ENCODE data around the gene KCNQ1OT1. TPM values are rescaled to one million over a fixed set of nuclear protein-coding genes. Genes with fewer than 3 reads are reported as not detected.

Gene KCNQ1OT1
- total RNA-seq, 1 experiment from 2014 or later = 1.3 TPM

- no peak for TF ChIP-seq CTCF (IDR thresholded peaks at IDR 0.05; ENCODE audit: unreplicated experiment)
- Mint-ChIP-seq H3K4me3 (ENCODE audit: unreplicated experiment) (no peak overlapping the region), H3K4me1 (ENCODE audit: insufficient read depth, unreplicated experiment) (no peaks in the 10 kb centered on the region), H3K27me3 (ENCODE audit: insufficient read depth, unreplicated experiment) (no peaks in the 10 kb centered on the region), H3K27ac (ENCODE audit: low read depth, unreplicated experiment) (no peak overlapping the region), H3K36me3 (ENCODE audit: insufficient read depth, unreplicated experiment) (no peaks in the 10 kb centered on the region), H3K9me3 (ENCODE audit: unreplicated experiment) (no peaks in the 10 kb centered on the region)
- no TSS peak for BruUV-seq (replicated peaks)
- intact Hi-C loops (cut with micrococcal nuclease) = no loop called here
- DNase-seq (ENCODE audit: unreplicated experiment) = no peak
- ChIA-PET CTCF (no interaction called here), POLR2A (no interaction called here)
Observed at GRCh38 chr11:2570841-2571597, 128.8 kb downstream of the KCNQ1OT1 start.

GRCh38 chr11:2570211-2570811, 129.5 kb downstream of the KCNQ1OT1 start:
- no peaks in the 10 kb centered on the region for H3K27me3 Mint-ChIP-seq (ENCODE audit: insufficient read depth, unreplicated experiment)
- no peaks in the 10 kb centered on the region for H3K4me1 Mint-ChIP-seq (ENCODE audit: insufficient read depth, unreplicated experiment)
- no peaks in the 10 kb centered on the region for H3K9me3 Mint-ChIP-seq (ENCODE audit: unreplicated experiment)
- TF ChIP-seq CTCF (IDR thresholded peaks at IDR 0.05; ENCODE audit: unreplicated experiment) = no peak
- no peak overlapping the region for H3K4me3 Mint-ChIP-seq (ENCODE audit: unreplicated experiment)
- POLR2A ChIA-PET = interaction anchor here (0.5 kb wide), 1 partner anchor 104 kb away, joined by 4 read pairs; no protein-coding TSS in a partner anchor
- DNase-seq (ENCODE audit: unreplicated experiment) = no peak
- H3K36me3 Mint-ChIP-seq (ENCODE audit: insufficient read depth, unreplicated experiment) = no peaks in the 10 kb centered on the region
- CTCF ChIA-PET = no interaction called here
- H3K27ac Mint-ChIP-seq (ENCODE audit: low read depth, unreplicated experiment) = no peak overlapping the region
- intact Hi-C loops (cut with micrococcal nuclease) = no loop called here
- BruUV-seq (replicated peaks) = no TSS peak

GRCh38 chr11:2569731-2570210, 130.0 kb downstream of the KCNQ1OT1 start:
- DNase-seq (ENCODE audit: unreplicated experiment) = no peak
- BruUV-seq (replicated peaks) = no TSS peak
- H3K4me1 Mint-ChIP-seq (ENCODE audit: insufficient read depth, unreplicated experiment) = no peaks in the 10 kb centered on the region
- no peaks in the 10 kb centered on the region for H3K36me3 Mint-ChIP-seq (ENCODE audit: insufficient read depth, unreplicated experiment)
- ChIA-PET CTCF (no interaction called here), POLR2A (interaction anchor here (0.5 kb wide), 1 partner anchor 104 kb away, joined by 4 read pairs; no protein-coding TSS in a partner anchor)
- no peaks in the 10 kb centered on the region for H3K9me3 Mint-ChIP-seq (ENCODE audit: unreplicated experiment)
- TF ChIP-seq CTCF (IDR thresholded peaks at IDR 0.05; ENCODE audit: unreplicated experiment) = no peak
- no peaks in the 10 kb centered on the region for H3K27me3 Mint-ChIP-seq (ENCODE audit: insufficient read depth, unreplicated experiment)
- intact Hi-C loops (cut with micrococcal nuclease) = no loop called here
- no peak overlapping the region for H3K27ac Mint-ChIP-seq (ENCODE audit: low read depth, unreplicated experiment)
- no peak overlapping the region for H3K4me3 Mint-ChIP-seq (ENCODE audit: unreplicated experiment)

GRCh38 chr11:2569321-2569721, 130.5 kb downstream of the KCNQ1OT1 start:
- DNase-seq (ENCODE audit: unreplicated experiment) = no peak
- BruUV-seq (replicated peaks) = no TSS peak
- TF ChIP-seq CTCF (IDR thresholded peaks at IDR 0.05; ENCODE audit: unreplicated experiment) = no peak
- intact Hi-C loops (cut with micrococcal nuclease) = no loop called here
- no peak overlapping the region for H3K27ac Mint-ChIP-seq (ENCODE audit: low read depth, unreplicated experiment)
- H3K9me3 Mint-ChIP-seq (ENCODE audit: unreplicated experiment) = no peaks in the 10 kb centered on the region
- ChIA-PET POLR2A (no interaction called here), CTCF (no interaction called here)
- no peak overlapping the region for H3K4me3 Mint-ChIP-seq (ENCODE audit: unreplicated experiment)
- no peaks in the 10 kb centered on the region for H3K27me3 Mint-ChIP-seq (ENCODE audit: insufficient read depth, unreplicated experiment)
- no peaks in the 10 kb centered on the region for H3K36me3 Mint-ChIP-seq (ENCODE audit: insufficient read depth, unreplicated experiment)
- H3K4me1 Mint-ChIP-seq (ENCODE audit: insufficient read depth, unreplicated experiment) = no peaks in the 10 kb centered on the region
